AG09309 (cell line): ENCODE data around the gene LMO7.
A peak's percentile ranks its signal among the peaks of the same experiment; 100 is the strongest.
"Not testable (repeated sequence)": the region's sequence is repeated elsewhere in the genome, so short reads cannot be mapped to it uniquely, and the experiment has no call there.

ENCODE experiments used
- DNase-seq: peaks from one replicate; pipeline ENCODE4 v3.0.0-alpha.2; 2010; ENCODE audit warnings: low read depth
- H3K4me3 ChIP-seq: 2 replicates; pipeline ENCODE4 v1.5.1; 2011; ENCODE audit warnings: mild to moderate bottlenecking, low read depth, low read length, moderate library complexity; ENCODE audit not compliant: control insufficient read depth
- TF ChIP-seq, protein P1 (sequence below): IDR thresholded peaks from 2 replicates; pipeline ENCODE4 v1.5.1; 2011; ENCODE audit warnings: mild to moderate bottlenecking, low read depth, low read length, inconsistent platforms; ENCODE audit not compliant: insufficient read depth, control insufficient read depth; ENCODE audit errors: missing control alignments

LMO7 gene

GRCh38 chr13:75670496-75670895, 34.4 kb downstream of the LMO7 start:
- H3K4me3 ChIP-seq: no peak overlapping the region
- no peak for DNase-seq
- TF ChIP-seq, protein P1, sequence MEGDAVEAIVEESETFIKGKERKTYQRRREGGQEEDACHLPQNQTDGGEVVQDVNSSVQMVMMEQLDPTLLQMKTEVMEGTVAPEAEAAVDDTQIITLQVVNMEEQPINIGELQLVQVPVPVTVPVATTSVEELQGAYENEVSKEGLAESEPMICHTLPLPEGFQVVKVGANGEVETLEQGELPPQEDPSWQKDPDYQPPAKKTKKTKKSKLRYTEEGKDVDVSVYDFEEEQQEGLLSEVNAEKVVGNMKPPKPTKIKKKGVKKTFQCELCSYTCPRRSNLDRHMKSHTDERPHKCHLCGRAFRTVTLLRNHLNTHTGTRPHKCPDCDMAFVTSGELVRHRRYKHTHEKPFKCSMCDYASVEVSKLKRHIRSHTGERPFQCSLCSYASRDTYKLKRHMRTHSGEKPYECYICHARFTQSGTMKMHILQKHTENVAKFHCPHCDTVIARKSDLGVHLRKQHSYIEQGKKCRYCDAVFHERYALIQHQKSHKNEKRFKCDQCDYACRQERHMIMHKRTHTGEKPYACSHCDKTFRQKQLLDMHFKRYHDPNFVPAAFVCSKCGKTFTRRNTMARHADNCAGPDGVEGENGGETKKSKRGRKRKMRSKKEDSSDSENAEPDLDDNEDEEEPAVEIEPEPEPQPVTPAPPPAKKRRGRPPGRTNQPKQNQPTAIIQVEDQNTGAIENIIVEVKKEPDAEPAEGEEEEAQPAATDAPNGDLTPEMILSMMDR: no peak

- TF ChIP-seq, protein P1: no peak
- DNase-seq: no peak
- no peak overlapping the region for H3K4me3 ChIP-seq
Observed at GRCh38 chr13:75675421-75675820, 39.3 kb downstream of the LMO7 start.

- TF ChIP-seq, protein P1: no peak
- no peak for DNase-seq
- no peak overlapping the region for H3K4me3 ChIP-seq
Observed at GRCh38 chr13:75679459-75679858, 43.3 kb downstream of the LMO7 start.

DNA sequence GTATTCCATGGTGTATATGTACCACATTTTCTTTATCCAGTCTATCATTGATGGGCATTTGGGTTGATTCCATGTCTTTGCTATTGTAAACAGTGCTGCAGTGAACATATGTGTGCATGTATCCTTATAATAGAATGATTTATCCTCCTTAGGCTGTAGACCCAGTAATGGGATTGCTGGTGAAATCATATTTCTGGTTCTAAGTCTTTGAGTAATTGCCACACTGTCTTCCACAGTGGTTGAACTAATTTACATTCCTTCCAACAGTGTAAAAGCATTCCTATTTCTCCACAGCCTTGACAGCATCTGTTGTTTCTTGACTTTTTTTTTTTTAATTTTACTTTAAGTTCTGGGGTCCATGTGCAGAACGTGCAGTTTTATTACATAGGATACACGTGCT, 44.1 kb downstream of the LMO7 start:
- not testable (repeated sequence) for DNase-seq, H3K4me3 ChIP-seq

DNA sequence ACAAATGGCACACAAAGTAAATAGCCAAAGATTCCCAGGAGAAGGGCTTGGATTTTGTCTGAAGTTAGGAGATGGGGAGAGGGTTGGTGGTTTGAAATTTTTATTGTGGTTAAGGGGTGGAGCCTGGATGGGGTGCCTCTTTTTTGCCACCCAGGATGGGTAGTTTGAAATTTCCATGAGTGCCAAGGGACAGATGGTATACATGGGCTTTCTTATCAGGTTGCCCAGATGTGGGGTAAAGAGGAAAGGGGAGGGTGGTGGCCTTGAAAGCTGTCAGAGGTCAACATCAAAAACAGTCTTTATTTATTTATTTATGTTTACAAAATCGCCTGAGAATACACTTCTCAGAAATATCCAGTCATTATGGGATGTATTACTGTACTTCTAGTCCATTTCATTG, 46.2 kb downstream of the LMO7 start:
- no peak for DNase-seq
- H3K4me3 ChIP-seq: no peak overlapping the region
- TF ChIP-seq, protein P1: no peak

GRCh38 chr13:75685239-75685697, 49.1 kb downstream of the LMO7 start:
- TF ChIP-seq, protein P1: peak; percentile 47
- H3K4me3 ChIP-seq: no peak overlapping the region
- DNase-seq: peak; percentile 56

DNA sequence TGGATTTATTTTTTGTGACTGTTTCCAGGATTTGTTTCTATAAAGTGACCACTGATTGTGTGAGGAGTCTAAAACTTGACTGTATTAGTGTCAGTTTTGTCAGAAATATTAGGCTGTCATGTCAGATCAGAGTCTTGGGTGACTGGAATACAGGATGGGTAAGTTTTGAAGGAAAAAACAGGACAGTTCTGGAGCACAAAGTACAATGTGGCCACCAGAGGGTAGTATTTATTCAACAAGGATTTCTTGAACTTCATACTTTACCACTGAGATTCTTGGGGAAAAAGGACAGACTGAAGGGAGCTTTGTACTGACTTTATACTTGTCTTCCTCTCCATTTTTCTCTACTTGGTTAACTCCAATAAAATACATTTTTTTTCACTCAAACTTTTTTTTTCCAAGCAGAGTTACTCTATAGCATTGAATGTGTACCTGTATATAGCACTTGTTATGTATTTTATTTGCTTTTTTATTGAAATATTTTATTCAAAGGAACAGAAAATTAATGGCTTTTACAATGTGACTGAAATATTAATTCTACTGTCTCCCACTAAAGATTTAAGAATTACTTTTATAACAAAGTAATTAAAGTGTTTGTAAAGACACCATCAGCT, 51.1 kb downstream of the LMO7 start:
- TF ChIP-seq, protein P1: peak; percentile 49
- no peak overlapping the region for H3K4me3 ChIP-seq
- DNase-seq: no peak
